Measurements from ENCODE around the gene CCNI. TPM values are rescaled to one million over a fixed set of nuclear protein-coding genes. Genes with fewer than 3 reads are reported as not detected.
"Not testable (repeated sequence)": the region's sequence is repeated elsewhere in the genome, so short reads cannot be mapped to it uniquely, and the experiment has no call there.

Gene CCNI
- polyA plus RNA-seq, 6 donors from 2014 or later, result 406 to 501 (median 453) TPM

DNA sequence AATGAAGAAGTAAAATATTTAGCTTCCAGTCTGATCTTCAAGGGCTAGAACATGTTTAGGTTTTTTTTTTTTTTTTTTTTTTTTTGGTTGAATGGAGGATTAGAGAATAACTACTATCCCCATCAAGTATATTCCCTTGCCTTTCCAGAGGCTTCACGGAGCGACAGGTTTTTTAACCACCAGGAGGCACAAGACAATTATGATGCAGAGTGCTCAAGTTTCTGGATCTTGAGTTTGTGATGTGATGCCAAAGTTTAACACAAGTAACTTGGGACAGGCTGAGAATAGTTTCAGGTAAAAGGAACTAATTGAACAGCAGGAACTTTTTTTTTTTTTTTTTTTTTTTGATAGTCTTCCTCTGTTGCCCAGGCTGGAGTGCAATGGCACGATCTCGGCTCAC, 30.3 kb downstream of the CCNI start:
- Mint-ChIP-seq H3K36me3 (peaks cover 4 to 17% of the 10 kb centered on the region in 2 donors), H3K27ac (peak overlapping the region in 2 of 6 donors; percentile 32 to 56), H3K4me3 (no peak overlapping the region)

DNA sequence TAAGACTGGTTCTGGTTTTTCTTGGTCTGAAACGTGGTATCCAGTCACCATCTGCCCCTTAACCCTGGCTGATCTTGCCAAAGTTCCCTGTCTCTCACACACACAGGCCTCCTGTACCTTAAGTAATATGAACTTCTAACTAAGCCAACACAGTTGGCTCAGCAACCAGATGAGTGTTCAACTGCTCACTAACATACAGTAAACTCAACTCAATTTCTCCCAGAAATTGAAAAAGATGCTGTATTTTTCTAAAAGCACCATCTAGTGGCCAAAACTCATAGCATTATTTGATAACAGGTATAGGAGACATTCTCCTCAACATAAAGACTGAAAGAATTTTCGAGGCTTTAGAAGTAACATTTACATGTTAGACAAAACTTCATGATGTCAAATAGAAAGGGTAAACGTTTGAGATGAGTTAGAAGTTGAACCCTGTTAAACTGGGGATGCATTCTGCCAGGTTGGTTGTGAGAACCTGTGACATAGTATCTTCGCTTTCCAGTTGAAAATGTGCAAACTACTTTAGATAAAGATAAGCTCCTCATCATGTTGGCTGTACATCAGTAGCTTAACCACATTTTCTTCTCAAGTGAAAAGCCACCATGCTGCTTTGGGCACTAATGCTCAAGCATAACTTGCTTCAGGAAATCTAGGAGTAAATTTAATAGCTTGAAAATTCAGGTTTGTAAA, 31.2 kb downstream of the CCNI start:
- Mint-ChIP-seq H3K27ac (peak overlapping the region in 5 of 6 donors; percentile 4 to 84 (median 73)), H3K27me3 (no peaks in the 10 kb centered on the region), H3K4me1 (peaks cover 19 to 21% (median 20%) of the 10 kb centered on the region in 3 donors), H3K36me3 (peaks cover 4 to 17% of the 10 kb centered on the region in 2 donors), H3K4me3 (no peak overlapping the region), H3K9me3 (peaks cover 0 to 5% (median 0%) of the 10 kb centered on the region in 7 donors)
- DNase-seq (no peak), ATAC-seq (ENCODE audit: low read depth in 2 of 2) (no peak)

More for the DNA sequence above, 30.3 kb downstream of the CCNI start:
- DNase-seq (no peak), ATAC-seq (ENCODE audit: low read depth in 2 of 2) (no peak)
- H3K27me3 Mint-ChIP-seq, result no peaks in the 10 kb centered on the region
- H3K4me1 Mint-ChIP-seq, result peaks cover 15 to 20% (median 17%) of the 10 kb centered on the region in 3 donors
- peaks cover 0 to 5% (median 0%) of the 10 kb centered on the region in 7 donors for H3K9me3 Mint-ChIP-seq

DNA sequence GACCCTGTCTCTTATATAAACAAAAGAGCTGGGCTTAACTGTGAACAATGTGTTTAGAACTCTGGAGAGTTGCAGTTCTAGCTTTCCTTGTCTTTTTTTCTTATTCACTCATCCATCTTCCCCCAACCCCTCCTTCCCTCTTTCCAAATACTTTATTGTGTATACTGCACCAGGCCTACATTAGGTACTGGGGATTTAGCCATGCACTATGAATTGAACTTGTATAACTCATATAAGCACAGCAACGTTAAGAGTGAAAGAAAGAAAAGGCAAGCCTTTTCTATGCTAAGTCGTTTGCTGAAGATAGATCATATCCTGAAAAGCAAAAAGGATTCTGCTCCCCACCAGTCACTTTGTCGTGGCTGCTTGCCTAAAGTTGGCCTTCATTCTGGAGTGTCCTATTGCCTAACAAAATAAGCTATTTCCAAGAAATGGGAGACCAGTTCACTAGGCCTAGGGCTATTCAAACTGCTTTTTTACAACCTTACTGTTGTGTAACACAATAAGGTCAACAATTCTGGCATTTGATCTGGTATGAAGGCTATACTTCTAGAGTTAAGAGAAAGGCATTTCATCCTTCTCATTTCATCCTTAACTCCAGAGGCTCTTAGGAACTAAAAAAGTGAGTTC, 32.2 kb downstream of the CCNI start:
- Mint-ChIP-seq H3K4me3 (no peak overlapping the region), H3K27ac (peak overlapping the region in 1 of 6 donors; percentile 53), H3K9me3 (peaks cover 0 to 5% (median 0%) of the 10 kb centered on the region in 7 donors), H3K36me3 (peaks cover 9 to 20% of the 10 kb centered on the region in 2 donors), H3K4me1 (peaks cover 19 to 21% (median 20%) of the 10 kb centered on the region in 3 donors), H3K27me3 (no peaks in the 10 kb centered on the region)
- DNase-seq, result no peak
- ATAC-seq (ENCODE audit: low read depth in 2 of 2), result no peak

DNA sequence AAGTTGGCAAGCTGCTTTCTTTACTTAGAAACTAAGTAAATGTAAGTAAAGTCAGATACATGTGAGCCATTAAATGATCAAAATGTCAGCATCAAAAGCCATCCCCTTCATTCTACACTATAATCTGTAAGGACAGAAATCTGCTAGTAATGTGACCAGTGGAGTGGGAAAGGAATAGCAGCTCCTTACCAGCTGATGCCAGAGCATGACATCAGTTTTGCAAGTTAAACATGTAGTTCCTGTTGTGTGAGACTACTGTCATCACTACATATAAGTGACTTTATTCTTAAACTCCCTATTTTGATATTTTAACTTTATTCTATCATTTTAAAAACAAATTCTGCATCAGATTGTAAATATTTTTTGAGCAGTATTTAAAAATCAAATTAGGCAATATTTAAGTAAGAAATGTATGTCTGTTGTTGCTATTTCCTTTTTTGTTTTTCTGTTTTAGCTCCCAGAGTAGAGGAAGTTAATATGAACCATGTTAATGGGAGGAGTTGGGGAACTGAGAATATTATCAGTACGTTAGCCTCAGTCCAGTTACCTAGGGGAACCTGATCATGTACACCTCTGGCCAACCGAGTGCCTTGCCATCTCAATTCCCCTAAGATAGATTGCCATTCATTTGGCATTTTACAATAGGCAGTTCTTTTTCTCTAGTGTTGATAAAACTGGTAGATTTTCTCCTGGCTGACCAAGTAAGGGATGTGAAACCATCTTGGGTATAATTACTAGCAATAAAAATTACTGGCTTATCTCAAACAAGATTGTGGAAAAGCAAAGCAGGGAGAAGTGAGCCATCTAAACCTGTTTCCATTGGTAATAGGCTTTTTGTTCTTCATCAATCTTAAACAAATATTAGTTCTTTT, 34.7 kb downstream of the CCNI start:
- Mint-ChIP-seq H3K27ac (peak overlapping the region in 5 of 6 donors; percentile 10 to 94 (median 73)), H3K27me3 (no peaks in the 10 kb centered on the region), H3K4me3 (peak overlapping the region in 2 of 8 donors; percentile 4 to 6), H3K9me3 (peaks cover 0 to 5% (median 0%) of the 10 kb centered on the region in 7 donors), H3K4me1 (peaks cover 19 to 21% (median 20%) of the 10 kb centered on the region in 3 donors), H3K36me3 (peaks cover 11 to 12% of the 10 kb centered on the region in 2 donors)
- peak; percentile 23 for DNase-seq
- peak; percentile 90 for ATAC-seq (ENCODE audit: low read depth in 2 of 2)

DNA sequence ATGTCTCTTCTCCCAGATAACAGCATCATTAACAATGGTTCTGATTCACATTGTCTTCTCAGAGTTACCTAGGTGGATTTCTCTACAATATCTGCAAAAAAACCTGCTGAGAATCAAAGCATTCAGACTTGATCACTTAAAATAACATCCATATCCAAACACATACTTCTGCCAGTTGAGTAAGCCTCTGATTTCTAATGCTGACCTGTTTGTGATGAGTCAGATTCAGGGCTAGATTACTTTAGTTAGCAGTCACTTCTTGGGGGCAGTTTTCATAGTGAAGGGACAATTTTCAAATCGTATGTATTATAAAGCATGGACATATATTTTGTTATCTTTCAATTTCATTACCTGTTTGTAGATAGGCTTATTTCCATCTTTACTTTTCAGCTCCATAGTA, 35.5 kb downstream of the CCNI start:
- DNase-seq, result no peak
- peaks cover 11 to 17% of the 10 kb centered on the region in 2 donors for H3K36me3 Mint-ChIP-seq
- H3K9me3 Mint-ChIP-seq, result peaks cover 0 to 5% (median 0%) of the 10 kb centered on the region in 7 donors
- no peak for ATAC-seq (ENCODE audit: low read depth in 2 of 2)
- H3K27ac Mint-ChIP-seq, result peak overlapping the region in 4 of 6 donors; percentile 10 to 80 (median 50)
- no peaks in the 10 kb centered on the region for H3K27me3 Mint-ChIP-seq
- no peak overlapping the region for H3K4me3 Mint-ChIP-seq
- peaks cover 19 to 21% (median 20%) of the 10 kb centered on the region in 3 donors for H3K4me1 Mint-ChIP-seq

DNA sequence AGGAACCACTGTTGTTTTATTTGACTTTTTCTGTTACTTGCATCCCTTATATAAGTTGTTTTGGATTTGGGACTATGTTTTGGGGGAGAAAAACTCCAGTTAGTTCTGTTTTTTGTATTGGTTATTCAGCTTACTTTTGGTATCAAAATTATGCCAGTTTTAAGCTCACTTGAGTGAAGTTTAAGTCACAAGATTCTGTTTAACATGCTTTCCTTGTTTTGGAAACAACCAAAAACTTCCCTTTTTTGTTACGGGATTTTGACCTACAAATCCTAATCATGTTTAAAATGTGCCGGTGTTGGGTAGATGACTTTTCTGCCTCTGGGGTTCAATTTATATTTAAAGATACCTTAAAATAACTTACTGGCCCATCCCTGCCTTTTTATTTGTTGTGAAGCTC, 36.0 kb downstream of the CCNI start:
- no peak overlapping the region for H3K4me3 Mint-ChIP-seq
- peaks cover 17 to 20% (median 19%) of the 10 kb centered on the region in 3 donors for H3K4me1 Mint-ChIP-seq
- peaks cover 0 to 5% (median 0%) of the 10 kb centered on the region in 7 donors for H3K9me3 Mint-ChIP-seq
- ATAC-seq (ENCODE audit: low read depth in 2 of 2) (no peak), DNase-seq (no peak)
- no peaks in the 10 kb centered on the region for H3K27me3 Mint-ChIP-seq
- H3K27ac Mint-ChIP-seq, result peak overlapping the region in 1 of 6 donors; percentile 73
- peaks cover 11 to 17% of the 10 kb centered on the region in 2 donors for H3K36me3 Mint-ChIP-seq

DNA sequence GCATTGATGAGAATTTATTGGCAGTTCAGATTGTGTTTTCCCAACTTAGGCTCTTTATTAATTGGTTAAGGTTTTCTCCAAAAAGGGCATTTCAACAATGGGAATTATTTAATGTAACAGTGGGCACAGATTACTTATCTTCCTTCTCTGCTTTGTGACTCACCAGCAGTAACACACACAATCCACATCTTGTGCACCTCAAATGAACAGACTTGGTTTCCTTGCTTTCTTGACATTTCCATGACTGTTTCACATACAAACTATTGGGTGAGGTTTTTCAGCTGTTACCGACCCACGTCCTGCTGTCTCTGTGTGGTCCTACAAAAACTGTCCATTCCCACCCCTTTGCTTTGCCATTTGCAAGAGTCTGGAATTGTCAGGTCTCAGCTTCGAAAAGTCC, 38.1 kb downstream of the CCNI start:
- no peaks in the 10 kb centered on the region for H3K27me3 Mint-ChIP-seq

DNA sequence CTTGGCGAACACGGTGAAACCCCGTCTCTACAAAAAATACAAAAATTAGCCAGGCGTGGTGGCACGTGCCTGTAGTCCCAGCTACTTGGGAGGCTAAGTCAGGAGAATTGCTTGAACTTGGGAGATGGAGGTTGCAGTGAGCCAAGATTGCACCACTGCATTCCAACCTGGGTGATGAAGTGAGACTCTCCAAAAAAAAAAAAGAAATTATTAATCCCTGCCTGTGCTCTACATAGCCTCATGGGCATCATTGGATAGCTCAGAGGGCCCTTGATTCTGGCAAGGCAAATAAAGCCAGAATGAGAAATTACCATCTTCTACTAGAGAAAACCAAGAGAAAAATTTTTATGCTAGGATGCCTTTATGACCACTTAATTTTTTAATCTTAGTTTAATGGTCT, 38.6 kb downstream of the CCNI start:
- ATAC-seq (ENCODE audit: low read depth in 2 of 2); H3K9me3 Mint-ChIP-seq; DNase-seq; H3K27ac Mint-ChIP-seq; H3K27me3 Mint-ChIP-seq; H3K4me3 Mint-ChIP-seq: not testable (repeated sequence)
- peaks cover 11 to 17% of the 10 kb centered on the region in 2 donors for H3K36me3 Mint-ChIP-seq
- peaks cover 14 to 16% (median 15%) of the 10 kb centered on the region in 3 donors for H3K4me1 Mint-ChIP-seq

More for the DNA sequence above, 38.1 kb downstream of the CCNI start:
- ATAC-seq (ENCODE audit: low read depth in 2 of 2), result no peak
- Mint-ChIP-seq H3K27ac (peak overlapping the region in 1 of 6 donors; percentile 27), H3K4me3 (no peak overlapping the region), H3K9me3 (peaks cover 0 to 5% (median 0%) of the 10 kb centered on the region in 7 donors), H3K4me1 (peaks cover 14 to 16% (median 15%) of the 10 kb centered on the region in 3 donors), H3K36me3 (peaks cover 11 to 17% of the 10 kb centered on the region in 2 donors)
- DNase-seq, result no peak

DNA sequence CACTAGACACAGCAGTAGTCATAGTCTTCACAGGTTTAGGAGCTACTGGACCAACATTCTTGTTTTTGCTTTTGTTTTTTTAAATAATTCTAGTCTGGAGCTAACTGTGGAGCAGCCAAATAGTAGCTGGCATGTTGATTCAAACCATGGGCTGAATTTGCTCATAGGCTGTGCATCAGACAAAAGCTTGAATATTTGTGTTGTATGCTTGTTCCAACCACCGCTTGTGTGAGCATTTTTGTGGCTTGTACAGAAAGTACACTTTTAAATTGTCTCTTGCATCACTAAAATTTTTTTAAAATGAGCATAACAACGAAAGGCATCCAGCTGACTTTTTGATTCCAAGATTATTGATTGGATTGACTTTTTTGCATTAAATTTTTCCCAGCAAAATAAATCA, 39.6 kb downstream of the CCNI start:
- Mint-ChIP-seq H3K4me1 (peaks cover 11% of the 10 kb centered on the region in 3 donors), H3K4me3 (no peak overlapping the region), H3K27me3 (no peaks in the 10 kb centered on the region), H3K9me3 (peaks cover 0 to under 1% (median 0%) of the 10 kb centered on the region in 7 donors), H3K27ac (peak overlapping the region in 1 of 6 donors; percentile 17), H3K36me3 (peaks cover 11 to 26% of the 10 kb centered on the region in 2 donors)
- ATAC-seq (ENCODE audit: low read depth in 2 of 2) (no peak), DNase-seq (no peak)

DNA sequence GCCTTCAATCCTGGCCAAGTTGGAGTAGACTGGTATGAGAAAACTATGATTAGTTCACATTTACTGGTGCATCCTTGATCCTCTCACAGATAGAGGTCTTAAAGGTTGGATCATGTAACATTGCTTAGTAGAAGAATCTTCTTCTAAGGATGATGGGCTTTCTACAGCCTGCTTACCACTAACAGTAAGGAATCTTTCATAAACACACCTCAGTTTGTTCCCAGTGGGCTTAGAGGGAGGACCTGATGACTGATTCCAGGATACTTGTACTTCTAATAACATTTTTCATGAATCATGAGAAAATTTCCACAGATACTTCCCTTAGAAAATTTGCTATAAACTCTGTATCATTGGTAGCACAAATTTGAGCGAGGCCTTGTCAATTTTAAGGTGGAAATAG, 40.6 kb downstream of the CCNI start:
- no peak overlapping the region for H3K27ac Mint-ChIP-seq
- no peaks in the 10 kb centered on the region for H3K9me3 Mint-ChIP-seq
- peaks cover 11 to 33% of the 10 kb centered on the region in 2 donors for H3K36me3 Mint-ChIP-seq
- no peak for DNase-seq
- H3K4me1 Mint-ChIP-seq, result peaks cover under 1 to 2% (median under 1%) of the 10 kb centered on the region in 3 donors
- no peak overlapping the region for H3K4me3 Mint-ChIP-seq
- no peak for ATAC-seq (ENCODE audit: low read depth in 2 of 2)
- no peaks in the 10 kb centered on the region for H3K27me3 Mint-ChIP-seq

DNA sequence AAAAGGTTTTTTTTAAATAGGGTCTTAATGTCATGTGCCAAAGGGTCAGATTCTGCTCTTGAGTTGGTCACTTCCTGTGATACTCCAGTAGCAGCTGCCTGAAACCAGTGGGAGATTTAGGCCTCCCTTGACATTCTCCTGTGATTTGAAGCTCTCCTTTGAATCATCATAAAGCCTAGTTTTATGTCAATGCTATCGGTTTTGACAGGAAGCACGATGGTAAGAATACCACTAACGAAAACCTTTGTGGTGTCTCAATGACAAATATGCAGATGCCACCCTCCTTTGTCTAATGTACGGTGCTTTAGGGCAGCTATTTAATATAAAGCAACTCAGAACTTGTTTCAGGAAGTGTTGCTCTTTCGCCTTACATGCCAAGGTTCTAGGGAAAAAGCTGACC, 44.2 kb downstream of the CCNI start:
- no peak for DNase-seq
- Mint-ChIP-seq H3K27me3 (no peaks in the 10 kb centered on the region), H3K4me3 (no peak overlapping the region), H3K4me1 (no peaks in the 10 kb centered on the region), H3K36me3 (peaks cover 0 to 26% of the 10 kb centered on the region in 2 donors), H3K9me3 (no peaks in the 10 kb centered on the region), H3K27ac (no peak overlapping the region)
- ATAC-seq (ENCODE audit: low read depth in 2 of 2), result no peak

DNA sequence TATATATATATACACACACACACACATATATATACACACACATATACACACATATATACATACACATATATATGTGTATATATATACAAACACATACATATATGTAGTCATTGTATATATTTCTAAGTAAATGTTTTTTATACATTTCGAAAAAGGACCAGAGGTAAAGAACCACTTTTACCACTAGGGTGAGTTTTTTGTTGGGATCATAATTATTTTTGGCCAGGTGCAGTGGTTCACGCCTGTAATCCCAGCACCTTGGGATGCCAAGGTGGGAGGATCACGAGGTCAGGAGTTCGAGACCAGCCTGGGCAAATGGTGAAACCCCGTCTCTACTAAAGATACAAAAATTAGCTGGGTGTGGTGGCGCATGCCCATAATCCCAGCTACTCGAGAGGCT, 46.0 kb downstream of the CCNI start:
- peaks cover 1 to 27% of the 10 kb centered on the region in 2 donors for H3K36me3 Mint-ChIP-seq
- not testable (repeated sequence) for H3K9me3 Mint-ChIP-seq; ATAC-seq (ENCODE audit: low read depth in 2 of 2); H3K27me3 Mint-ChIP-seq; DNase-seq; H3K4me3 Mint-ChIP-seq; H3K27ac Mint-ChIP-seq; H3K4me1 Mint-ChIP-seq

DNA sequence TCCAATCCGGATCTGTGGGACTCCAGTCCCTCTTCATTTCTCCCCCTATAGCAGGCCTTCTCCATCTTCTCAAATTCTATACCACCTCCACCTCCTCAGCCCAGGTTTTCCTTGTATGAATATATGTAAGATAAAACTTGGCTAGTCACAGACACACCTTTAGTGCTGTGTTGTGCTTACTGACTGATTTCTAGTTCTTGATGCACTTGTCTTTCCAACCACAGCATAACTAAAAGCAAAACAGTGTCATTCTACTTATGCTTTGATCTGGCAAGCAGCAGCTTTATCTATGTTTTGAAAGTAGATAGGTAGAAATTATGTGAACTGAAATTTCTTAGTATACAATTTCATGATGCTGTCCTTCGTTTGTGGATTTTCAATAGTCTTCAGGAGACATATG, 47.5 kb downstream of the CCNI start:
- DNase-seq, result no peak

More for the DNA sequence above, 47.5 kb downstream of the CCNI start:
- ATAC-seq (ENCODE audit: low read depth in 2 of 2), result no peak
- Mint-ChIP-seq H3K27ac (no peak overlapping the region), H3K27me3 (no peaks in the 10 kb centered on the region), H3K4me3 (no peak overlapping the region), H3K9me3 (no peaks in the 10 kb centered on the region), H3K4me1 (no peaks in the 10 kb centered on the region), H3K36me3 (peaks cover 7 to 31% of the 10 kb centered on the region in 2 donors)

Measured in naive B cell (primary cell).